CD4-positive, alpha-beta T cell (primary cell): ENCODE data around the gene CCDC9. TPM values are rescaled to one million over a fixed set of nuclear protein-coding genes. Genes with fewer than 3 reads are reported as not detected.

Experiments
- ATAC-seq: fragments of 200-7000 bp; cut with Tn5 transposase; one replicate; pipeline ENCODE4 v1.10.0; 2022; ENCODE audit warnings: mild to moderate bottlenecking; ENCODE audit not compliant: poor library complexity
- CTCF ChIA-PET: fragments of 350-600 bp; sonication (Branson Sonifier 250); formaldehyde crosslinking; loops from one replicate; lab custom pipeline; 2021; ENCODE audit warnings: antibody characterized with exemption, inconsistent platforms; lab: Charles Lee
- POLR2A ChIA-PET: fragments of 350-600 bp; sonication (Branson Sonifier 250); formaldehyde crosslinking; loops from one replicate; lab custom pipeline; 2021; ENCODE audit warnings: antibody characterized with exemption, inconsistent platforms; lab: Charles Lee
- DNase-seq, 14 experiments: peaks; one replicate each; pipeline ENCODE4 v3.0.0-alpha.2; 2013 to 2020; ENCODE audit warnings: mixed read lengths in 2 of 14
- H3K27ac ChIP-seq, 2 donors: one replicate each; pipeline versions ENCODE4 v1.5.1 to v1.7.0; 2013; ENCODE audit warnings: low read length in 2 of 2, low read depth in 1 of 2, mild to moderate bottlenecking in 1 of 2
- H3K27me3 ChIP-seq, 2 experiments: 1 replicate in 1 of 2; 2 replicates in 1 of 2; pipeline versions ENCODE4 v1.6.1 to v1.7.0; 2013; ENCODE audit warnings: low read length in 2 of 2, control low read depth in 1 of 2, mild to moderate bottlenecking in 1 of 2, moderate library complexity in 1 of 2; ENCODE audit not compliant: insufficient read depth in 2 of 2, control insufficient read depth in 1 of 2
- H3K36me3 ChIP-seq: one replicate; pipeline ENCODE4 v1.6.1; 2013; ENCODE audit warnings: low read length, control low read depth; ENCODE audit not compliant: insufficient read depth
- H3K4me1 ChIP-seq: one replicate; pipeline ENCODE4 v1.6.1; 2013; ENCODE audit warnings: low read length, control low read depth; ENCODE audit not compliant: insufficient read depth
- H3K4me3 ChIP-seq: one replicate; pipeline ENCODE4 v1.5.1; 2013; ENCODE audit warnings: mild to moderate bottlenecking, low read length, moderate library complexity
- H3K9me3 ChIP-seq, 2 experiments: 1 replicate in 1 of 2; 2 replicates in 1 of 2; pipeline versions ENCODE4 v1.6.1 to v1.7.0; 2013; ENCODE audit warnings: low read length in 2 of 2, mild to moderate bottlenecking in 2 of 2, control low read depth in 1 of 2, moderate library complexity in 1 of 2; ENCODE audit not compliant: control insufficient read depth in 1 of 2, insufficient read depth in 1 of 2
- H3K27ac Mint-ChIP-seq: one replicate; pipeline ENCODE4 v1.8.0; 2020; ENCODE audit warnings: mixed read lengths
- H3K27me3 Mint-ChIP-seq: one replicate; pipeline ENCODE4 v1.8.0; 2021; ENCODE audit warnings: mixed read lengths
- H3K36me3 Mint-ChIP-seq: one replicate; pipeline ENCODE4 v1.8.0; 2021; ENCODE audit warnings: low read depth, mixed read lengths
- H3K4me1 Mint-ChIP-seq: one replicate; pipeline ENCODE4 v1.8.0; 2021; ENCODE audit warnings: low read depth, mixed read lengths
- H3K4me3 Mint-ChIP-seq: one replicate; pipeline ENCODE4 v1.8.0; 2020; ENCODE audit warnings: mild to moderate bottlenecking, mixed read lengths
- H3K9me3 Mint-ChIP-seq: one replicate; pipeline ENCODE4 v1.8.0; 2020; ENCODE audit warnings: mixed read lengths
- intact Hi-C, 2 experiments: fragments of 100-400 bp; cut with DNase I in 1 of 2; cut with micrococcal nuclease in 1 of 2; formaldehyde crosslinking; loops; one replicate each; pipeline versions ENCODE4 v1.15.1 to v1.9.0; 2023 to 2025; cut with DNase I, micrococcal nuclease
- total RNA-seq, 174 experiments: library from RNA in 2 of 174; stranded (reverse) in 2 of 174; gene quantifications; one replicate each; pipeline ENCODE4 v1.2.3 and lab custom pipeline; 2021 to 2026
- TF ChIP-seq, protein P1 (sequence below): fragments of 200-600 bp; IDR thresholded peaks from one replicate; pipeline ENCODE4 v1.8.0; 2022; ENCODE audit warnings: antibody characterized with exemption, mild to moderate bottlenecking

Gene CCDC9
- total RNA-seq, 2 experiments from 2014 or later, result 68.5 to 74.3 TPM

DNA sequence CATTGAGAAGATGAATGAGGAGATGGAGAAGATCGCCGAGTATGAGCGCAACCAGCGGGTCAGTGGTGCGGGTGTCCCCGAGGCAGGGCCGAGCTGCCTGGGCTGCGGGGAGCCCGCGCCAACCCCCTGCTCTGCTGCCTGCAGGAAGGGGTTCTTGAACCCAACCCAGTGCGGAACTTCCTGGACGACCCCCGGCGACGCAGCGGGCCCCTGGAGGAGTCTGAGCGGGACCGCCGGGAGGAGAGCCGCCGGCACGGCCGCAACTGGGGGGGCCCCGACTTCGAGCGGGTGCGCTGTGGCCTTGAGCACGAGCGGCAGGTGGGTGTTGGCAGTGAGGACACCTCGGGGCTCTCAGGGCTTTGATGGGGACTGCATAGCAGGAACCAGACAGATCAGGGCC is 8.3 kb downstream of the CCDC9 start:
- intact Hi-C loops, result no loop called here
- Mint-ChIP-seq H3K4me1 (peaks cover 4% of the 10 kb centered on the region), H3K9me3 (no peaks in the 10 kb centered on the region), H3K4me3 (no peak overlapping the region), H3K36me3 (peaks cover 70% of the 10 kb centered on the region), H3K27ac (no peak overlapping the region), H3K27me3 (no peaks in the 10 kb centered on the region)
- Histone ChIP-seq H3K27me3 (no peaks in the 10 kb centered on the region), H3K4me3 (no peak overlapping the region), H3K27ac (no peak overlapping the region), H3K36me3 (peaks cover 65% of the 10 kb centered on the region), H3K4me1 (no peaks in the 10 kb centered on the region), H3K9me3 (no peaks in the 10 kb centered on the region)
- CTCF ChIA-PET, result no interaction called here
- POLR2A ChIA-PET, result no interaction called here
- TF ChIP-seq, protein P1, sequence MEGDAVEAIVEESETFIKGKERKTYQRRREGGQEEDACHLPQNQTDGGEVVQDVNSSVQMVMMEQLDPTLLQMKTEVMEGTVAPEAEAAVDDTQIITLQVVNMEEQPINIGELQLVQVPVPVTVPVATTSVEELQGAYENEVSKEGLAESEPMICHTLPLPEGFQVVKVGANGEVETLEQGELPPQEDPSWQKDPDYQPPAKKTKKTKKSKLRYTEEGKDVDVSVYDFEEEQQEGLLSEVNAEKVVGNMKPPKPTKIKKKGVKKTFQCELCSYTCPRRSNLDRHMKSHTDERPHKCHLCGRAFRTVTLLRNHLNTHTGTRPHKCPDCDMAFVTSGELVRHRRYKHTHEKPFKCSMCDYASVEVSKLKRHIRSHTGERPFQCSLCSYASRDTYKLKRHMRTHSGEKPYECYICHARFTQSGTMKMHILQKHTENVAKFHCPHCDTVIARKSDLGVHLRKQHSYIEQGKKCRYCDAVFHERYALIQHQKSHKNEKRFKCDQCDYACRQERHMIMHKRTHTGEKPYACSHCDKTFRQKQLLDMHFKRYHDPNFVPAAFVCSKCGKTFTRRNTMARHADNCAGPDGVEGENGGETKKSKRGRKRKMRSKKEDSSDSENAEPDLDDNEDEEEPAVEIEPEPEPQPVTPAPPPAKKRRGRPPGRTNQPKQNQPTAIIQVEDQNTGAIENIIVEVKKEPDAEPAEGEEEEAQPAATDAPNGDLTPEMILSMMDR, result no peak
- no peak for ATAC-seq
- DNase-seq, result no peak

DNA sequence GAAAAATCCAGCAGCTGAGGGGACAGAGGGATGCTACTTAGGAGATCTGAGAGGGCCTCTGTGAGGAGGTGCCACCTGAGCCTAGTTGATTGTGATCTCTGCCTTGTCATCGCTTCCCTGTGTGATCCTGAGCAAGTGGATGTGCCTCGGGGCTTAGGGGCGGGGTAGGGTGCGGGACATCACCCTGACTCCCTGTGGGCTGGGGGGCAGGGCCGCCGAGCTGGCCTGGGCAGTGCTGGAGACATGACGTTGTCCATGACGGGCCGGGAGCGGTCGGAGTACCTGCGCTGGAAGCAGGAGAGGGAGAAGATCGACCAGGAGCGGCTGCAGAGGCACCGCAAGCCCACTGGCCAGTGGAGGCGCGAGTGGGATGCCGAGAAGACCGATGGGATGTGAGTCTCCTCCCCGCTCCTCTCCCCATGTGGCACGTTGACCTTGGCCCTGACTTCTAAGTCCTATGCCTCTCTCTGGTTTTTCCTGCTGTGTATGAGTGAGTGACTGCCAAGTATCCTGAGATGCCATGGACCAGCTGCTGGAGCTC is 10.1 kb downstream of the CCDC9 start:
- peaks cover 70% of the 10 kb centered on the region for H3K36me3 Mint-ChIP-seq
- intact Hi-C loops, result no loop called here
- POLR2A ChIA-PET, result interaction anchor here (0.9 to 1.1 kb wide), 2 partner anchors 8 to 10 kb away, joined by 3 to 4 read pairs; partner anchors contain the start of genes CCDC9 and INAFM1
- H3K27ac Mint-ChIP-seq, result no peak overlapping the region
- no peak for DNase-seq
- no peaks in the 10 kb centered on the region for H3K4me1 Mint-ChIP-seq
- H3K27me3 Mint-ChIP-seq, result no peaks in the 10 kb centered on the region
- TF ChIP-seq, protein P1, result no peak
- Histone ChIP-seq H3K27me3 (no peaks in the 10 kb centered on the region), H3K9me3 (no peaks in the 10 kb centered on the region), H3K27ac (no peak overlapping the region), H3K4me3 (no peak overlapping the region), H3K36me3 (peaks cover 63% of the 10 kb centered on the region), H3K4me1 (no peaks in the 10 kb centered on the region)
- no peak for ATAC-seq
- no peaks in the 10 kb centered on the region for H3K9me3 Mint-ChIP-seq
- CTCF ChIA-PET, result no interaction called here
- H3K4me3 Mint-ChIP-seq, result no peak overlapping the region

GRCh38 chr19:47267350-47267759 is 11.0 kb downstream of the CCDC9 start:
- no peak overlapping the region for H3K4me3 ChIP-seq
- Mint-ChIP-seq H3K4me1 (peaks cover 2% of the 10 kb centered on the region), H3K27me3 (no peaks in the 10 kb centered on the region), H3K36me3 (peaks cover 67% of the 10 kb centered on the region), H3K27ac (no peak overlapping the region), H3K4me3 (no peak overlapping the region), H3K9me3 (no peaks in the 10 kb centered on the region)
- H3K9me3 ChIP-seq, result no peaks in the 10 kb centered on the region
- intact Hi-C loops, result no loop called here
- ChIA-PET CTCF (interaction anchor here (0.9 kb wide), 1 partner anchor 23 kb away, joined by 3 read pairs; no protein-coding TSS in a partner anchor), POLR2A (interaction anchor here (0.9 kb wide), 1 partner anchor 11 kb away, joined by 3 read pairs; the partner anchor contains the start of gene CCDC9)
- no peak for ATAC-seq
- TF ChIP-seq, protein P1, result no peak
- H3K27me3 ChIP-seq, result no peaks in the 10 kb centered on the region
- H3K4me1 ChIP-seq, result peaks cover under 1% of the 10 kb centered on the region
- peak in 1 of 14 experiments; percentile 23 for DNase-seq
- H3K36me3 ChIP-seq, result peaks cover 67% of the 10 kb centered on the region
- H3K27ac ChIP-seq, result no peak overlapping the region
